ENCODE measurements around the gene TCF4. TPM values are rescaled to one million over a fixed set of nuclear protein-coding genes. Genes with fewer than 3 reads are reported as not detected.

Gene TCF4
- total RNA-seq, 1 experiment from 2014 or later, result 93.7 TPM

DNA sequence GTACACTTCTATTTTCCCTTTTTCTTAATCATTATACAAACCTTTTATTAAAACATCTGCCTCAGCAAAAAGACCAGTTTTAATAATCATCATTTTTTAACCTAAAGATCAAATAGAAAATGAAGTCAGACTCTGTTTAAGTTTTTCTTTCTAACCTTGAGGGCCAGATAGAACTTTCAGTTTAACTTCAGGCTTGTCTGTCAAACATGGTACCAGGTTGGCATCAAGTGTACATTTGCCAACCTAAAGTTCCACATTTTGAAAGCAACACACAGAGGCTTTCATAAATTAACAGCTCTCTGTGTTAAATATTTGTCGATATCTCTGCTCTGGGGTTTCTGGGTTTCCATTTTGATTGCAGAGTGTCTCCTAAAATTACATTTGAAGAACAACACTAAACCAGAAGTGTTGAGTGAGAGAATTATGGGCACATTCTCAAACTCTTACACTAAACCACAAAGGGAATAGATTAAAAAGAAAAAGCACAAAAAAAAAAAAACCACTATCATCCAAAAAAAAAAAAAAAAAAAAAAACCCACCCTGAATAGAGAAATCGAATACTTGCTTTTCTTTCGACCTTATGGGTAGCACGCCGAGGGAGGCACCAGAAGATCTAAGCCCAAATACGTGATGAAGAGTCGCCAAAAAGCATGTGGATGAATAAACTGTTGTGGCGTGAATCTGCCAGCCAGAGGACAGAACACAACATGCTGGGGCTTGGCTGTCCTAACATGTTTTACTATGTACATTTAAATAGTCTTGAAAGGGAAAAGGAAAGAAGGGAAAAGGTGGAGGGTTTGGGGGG is 166.2 kb downstream of the TCF4 start:
- H3K36me3 Mint-ChIP-seq (ENCODE audit: insufficient read depth, unreplicated experiment), result no peaks in the 10 kb centered on the region
- intact Hi-C loops (cut with micrococcal nuclease; ENCODE audit: unreplicated experiment), result no loop called here
- DNase-seq, result no peak
- H3K4me1 ChIP-seq, result no peaks in the 10 kb centered on the region
- no peak overlapping the region for H3K4me3 ChIP-seq (ENCODE audit: low read depth, low read length)
- TF ChIP-seq, protein P1, sequence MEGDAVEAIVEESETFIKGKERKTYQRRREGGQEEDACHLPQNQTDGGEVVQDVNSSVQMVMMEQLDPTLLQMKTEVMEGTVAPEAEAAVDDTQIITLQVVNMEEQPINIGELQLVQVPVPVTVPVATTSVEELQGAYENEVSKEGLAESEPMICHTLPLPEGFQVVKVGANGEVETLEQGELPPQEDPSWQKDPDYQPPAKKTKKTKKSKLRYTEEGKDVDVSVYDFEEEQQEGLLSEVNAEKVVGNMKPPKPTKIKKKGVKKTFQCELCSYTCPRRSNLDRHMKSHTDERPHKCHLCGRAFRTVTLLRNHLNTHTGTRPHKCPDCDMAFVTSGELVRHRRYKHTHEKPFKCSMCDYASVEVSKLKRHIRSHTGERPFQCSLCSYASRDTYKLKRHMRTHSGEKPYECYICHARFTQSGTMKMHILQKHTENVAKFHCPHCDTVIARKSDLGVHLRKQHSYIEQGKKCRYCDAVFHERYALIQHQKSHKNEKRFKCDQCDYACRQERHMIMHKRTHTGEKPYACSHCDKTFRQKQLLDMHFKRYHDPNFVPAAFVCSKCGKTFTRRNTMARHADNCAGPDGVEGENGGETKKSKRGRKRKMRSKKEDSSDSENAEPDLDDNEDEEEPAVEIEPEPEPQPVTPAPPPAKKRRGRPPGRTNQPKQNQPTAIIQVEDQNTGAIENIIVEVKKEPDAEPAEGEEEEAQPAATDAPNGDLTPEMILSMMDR (IDR thresholded peaks at IDR 0.05; ENCODE audit: insufficient read depth in 1 of 2, low read depth in 1 of 2, low read length in 1 of 2, severe bottlenecking in 1 of 2, unreplicated experiment in 1 of 2), result no peak
- ChIA-PET CTCF (no interaction called here), POLR2A (no interaction called here)
- no peaks in the 10 kb centered on the region for H3K27me3 ChIP-seq (replicated peaks; ENCODE audit: control insufficient read depth, insufficient read depth, low read length)
- no peaks in the 10 kb centered on the region for H3K36me3 ChIP-seq (ENCODE audit: control insufficient read depth, insufficient read depth, low read length)
- no TSS peak for BruUV-seq (replicated peaks)
- H3K9me3 Mint-ChIP-seq (ENCODE audit: unreplicated experiment), result no peaks in the 10 kb centered on the region
- no peak overlapping the region for H3K4me3 Mint-ChIP-seq (ENCODE audit: unreplicated experiment)
- H3K4me1 Mint-ChIP-seq (ENCODE audit: low read depth, unreplicated experiment), result no peaks in the 10 kb centered on the region
- no peaks in the 10 kb centered on the region for H3K9me3 ChIP-seq
- H3K27me3 Mint-ChIP-seq (ENCODE audit: insufficient read depth, unreplicated experiment), result no peaks in the 10 kb centered on the region
- no peak overlapping the region for H3K27ac Mint-ChIP-seq (ENCODE audit: unreplicated experiment)

DNA sequence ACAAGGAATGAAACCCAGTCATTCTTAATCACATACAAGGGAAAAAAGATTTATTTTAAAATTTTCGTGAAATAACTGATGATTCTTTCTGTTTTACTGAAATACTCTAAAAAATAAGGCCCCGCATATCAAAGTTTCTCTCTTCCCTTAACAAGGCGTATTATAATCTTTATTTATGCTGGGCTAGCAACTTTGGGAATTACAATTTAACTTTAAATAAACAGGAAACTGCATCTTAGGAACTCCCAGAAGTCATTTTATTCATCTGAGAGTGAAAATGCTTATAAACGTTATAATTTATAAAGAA is 166.7 kb downstream of the TCF4 start:
- no peaks in the 10 kb centered on the region for H3K36me3 Mint-ChIP-seq (ENCODE audit: insufficient read depth, unreplicated experiment)
- no peak overlapping the region for H3K4me3 ChIP-seq (ENCODE audit: low read depth, low read length)
- no peaks in the 10 kb centered on the region for H3K27me3 ChIP-seq (replicated peaks; ENCODE audit: control insufficient read depth, insufficient read depth, low read length)
- H3K27ac Mint-ChIP-seq (ENCODE audit: unreplicated experiment), result no peak overlapping the region
- H3K9me3 ChIP-seq, result no peaks in the 10 kb centered on the region
- TF ChIP-seq, protein P1 (IDR thresholded peaks at IDR 0.05; ENCODE audit: insufficient read depth in 1 of 2, low read depth in 1 of 2, low read length in 1 of 2, severe bottlenecking in 1 of 2, unreplicated experiment in 1 of 2), result no peak
- no peak for DNase-seq
- H3K27me3 Mint-ChIP-seq (ENCODE audit: insufficient read depth, unreplicated experiment), result no peaks in the 10 kb centered on the region
- H3K4me1 ChIP-seq, result no peaks in the 10 kb centered on the region
- no peaks in the 10 kb centered on the region for H3K36me3 ChIP-seq (ENCODE audit: control insufficient read depth, insufficient read depth, low read length)
- no peak overlapping the region for H3K4me3 Mint-ChIP-seq (ENCODE audit: unreplicated experiment)
- intact Hi-C loops (cut with micrococcal nuclease; ENCODE audit: unreplicated experiment), result no loop called here
- POLR2A ChIA-PET, result no interaction called here
- no peaks in the 10 kb centered on the region for H3K4me1 Mint-ChIP-seq (ENCODE audit: low read depth, unreplicated experiment)
- BruUV-seq (replicated peaks), result no TSS peak
- H3K9me3 Mint-ChIP-seq (ENCODE audit: unreplicated experiment), result no peaks in the 10 kb centered on the region
- CTCF ChIA-PET, result no interaction called here

DNA sequence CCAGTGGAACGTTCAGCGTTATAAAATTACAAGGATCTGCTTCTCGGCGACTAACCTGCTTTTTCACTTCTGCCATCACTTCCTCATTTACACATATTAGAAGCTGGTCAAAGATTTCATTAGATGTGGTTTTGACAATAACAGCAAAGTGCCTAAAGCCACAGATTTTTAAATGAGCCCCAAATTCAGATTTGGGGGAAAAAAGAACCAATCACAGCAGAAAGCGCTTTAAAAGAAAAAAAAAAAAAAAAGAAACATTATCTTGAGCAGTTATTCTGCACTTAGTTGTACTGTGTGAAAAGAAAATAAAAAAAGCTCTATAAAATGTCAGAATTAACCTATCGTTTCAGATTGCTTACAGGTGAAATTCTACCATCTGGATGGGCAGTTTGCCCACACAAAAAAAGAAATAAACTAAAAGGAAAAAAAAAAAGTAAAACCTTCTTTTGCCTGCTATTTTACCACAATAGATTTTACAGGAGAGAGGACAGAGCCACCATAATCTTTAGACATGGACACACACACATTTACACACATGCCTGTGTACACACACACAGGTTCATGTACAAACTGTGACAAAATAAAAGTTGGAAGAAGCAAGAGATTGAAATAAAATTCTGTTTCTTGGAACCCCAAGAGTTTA is 167.2 kb downstream of the TCF4 start:
- Histone ChIP-seq H3K36me3 (ENCODE audit: control insufficient read depth, insufficient read depth, low read length) (no peaks in the 10 kb centered on the region), H3K4me1 (no peaks in the 10 kb centered on the region), H3K27me3 (replicated peaks; ENCODE audit: control insufficient read depth, insufficient read depth, low read length) (no peaks in the 10 kb centered on the region), H3K9me3 (no peaks in the 10 kb centered on the region), H3K4me3 (ENCODE audit: low read depth, low read length) (no peak overlapping the region)
- H3K4me3 Mint-ChIP-seq (ENCODE audit: unreplicated experiment), result no peak overlapping the region
- BruUV-seq (replicated peaks), result no TSS peak
- ChIA-PET POLR2A (no interaction called here), CTCF (no interaction called here)
- no peaks in the 10 kb centered on the region for H3K27me3 Mint-ChIP-seq (ENCODE audit: insufficient read depth, unreplicated experiment)
- no peak for DNase-seq
- TF ChIP-seq, protein P1 (IDR thresholded peaks at IDR 0.05; ENCODE audit: insufficient read depth in 1 of 2, low read depth in 1 of 2, low read length in 1 of 2, severe bottlenecking in 1 of 2, unreplicated experiment in 1 of 2), result no peak
- no peak overlapping the region for H3K27ac Mint-ChIP-seq (ENCODE audit: unreplicated experiment)
- no peaks in the 10 kb centered on the region for H3K9me3 Mint-ChIP-seq (ENCODE audit: unreplicated experiment)
- no peaks in the 10 kb centered on the region for H3K4me1 Mint-ChIP-seq (ENCODE audit: low read depth, unreplicated experiment)
- H3K36me3 Mint-ChIP-seq (ENCODE audit: insufficient read depth, unreplicated experiment), result no peaks in the 10 kb centered on the region
- intact Hi-C loops (cut with micrococcal nuclease; ENCODE audit: unreplicated experiment), result no loop called here

Measured in Caco-2 (cell line).